Fibroblast of skin of abdomen (primary cell): Measurements from ENCODE around the gene PTP4A2.
"Not testable (repeated sequence)": the region's sequence is repeated elsewhere in the genome, so short reads cannot be mapped to it uniquely, and the experiment has no call there.

Source experiments
- DNase-seq: peaks from one replicate; pipeline ENCODE4 v3.0.0-alpha.2; 2013

PTP4A2 gene

GRCh38 chr1:31923901-31924535, 14.2 kb downstream of the PTP4A2 start:
- no peak for DNase-seq

GRCh38 chr1:31920956-31921355, 17.2 kb downstream of the PTP4A2 start:
- no peak for DNase-seq

- DNase-seq: no peak
Measured at GRCh38 chr1:31919591-31919990, 18.6 kb downstream of the PTP4A2 start.

GRCh38 chr1:31915438-31915837, 22.7 kb downstream of the PTP4A2 start:
- DNase-seq: no peak

GRCh38 chr1:31913968-31914367, 24.2 kb downstream of the PTP4A2 start:
- no peak for DNase-seq

- no peak for DNase-seq
Measured at GRCh38 chr1:31912839-31913239, 25.3 kb downstream of the PTP4A2 start.

GRCh38 chr1:31911994-31912780, 26.0 kb downstream of the PTP4A2 start:
- DNase-seq: no peak

- DNase-seq: no peak
Measured at GRCh38 chr1:31910933-31911332, 27.2 kb downstream of the PTP4A2 start.

- DNase-seq: no peak
Measured at GRCh38 chr1:31909691-31910090, 28.5 kb downstream of the PTP4A2 start.

GRCh38 chr1:31906557-31906956, 31.6 kb downstream of the PTP4A2 start:
- no peak for DNase-seq

GRCh38 chr1:31905681-31906080, 32.5 kb downstream of the PTP4A2 start:
- no peak for DNase-seq

- no peak for DNase-seq
Measured at GRCh38 chr1:31905093-31905509, 33.1 kb downstream of the PTP4A2 start.

GRCh38 chr1:31904339-31905092, 33.7 kb downstream of the PTP4A2 start:
- no peak for DNase-seq

GRCh38 chr1:31902510-31902860, 35.7 kb downstream of the PTP4A2 start:
- no peak for DNase-seq

GRCh38 chr1:31901838-31902509, 36.2 kb downstream of the PTP4A2 start:
- DNase-seq: no peak

GRCh38 chr1:31900790-31901189, 37.4 kb downstream of the PTP4A2 start:
- DNase-seq: no peak

- no peak for DNase-seq
Measured at GRCh38 chr1:31897526-31898100, 40.6 kb downstream of the PTP4A2 start.

- DNase-seq: not testable (repeated sequence)
Measured at GRCh38 chr1:31895474-31896198, 42.5 kb downstream of the PTP4A2 start.

GRCh38 chr1:31891280-31891679, 46.9 kb downstream of the PTP4A2 start:
- no peak for DNase-seq

GRCh38 chr1:31888291-31888690, 49.9 kb downstream of the PTP4A2 start:
- no peak for DNase-seq

GRCh38 chr1:31886866-31887265, 51.3 kb downstream of the PTP4A2 start:
- DNase-seq: no peak

- DNase-seq: no peak
Measured at GRCh38 chr1:31885851-31886250, 52.3 kb downstream of the PTP4A2 start.
